Mesothelial cell of epicardium (in vitro differentiated cells): ENCODE results near the gene AK2. TPM values are rescaled to one million over a fixed set of nuclear protein-coding genes. Genes with fewer than 3 reads are reported as not detected.

Source experiments
- DNase-seq, 2 experiments: peaks; one replicate each; pipeline ENCODE4 v3.0.0; 2021; ENCODE audit warnings: low spot score in 2 of 2; ENCODE audit not compliant: unreplicated experiment in 2 of 2
- H3K27ac Mint-ChIP-seq: 2 replicates; pipeline ENCODE4 v1.8.0; 2021; ENCODE audit warnings: mixed read lengths
- H3K27me3 Mint-ChIP-seq: 2 replicates; pipeline ENCODE4 v1.8.0; 2021; ENCODE audit warnings: low read depth, mixed read lengths
- H3K36me3 Mint-ChIP-seq: 2 replicates; pipeline ENCODE4 v1.8.0; 2021; ENCODE audit warnings: mixed read lengths
- H3K4me1 Mint-ChIP-seq: 2 replicates; pipeline ENCODE4 v1.8.0; 2021; ENCODE audit warnings: mixed read lengths
- H3K4me3 Mint-ChIP-seq: 2 replicates; pipeline ENCODE4 v1.8.0; 2021; ENCODE audit warnings: mild to moderate bottlenecking, moderate library complexity, mixed read lengths
- H3K9me3 Mint-ChIP-seq: 2 replicates; pipeline ENCODE4 v1.8.0; 2021; ENCODE audit warnings: mixed read lengths
- CTCF ChIP-seq: fragments of 200-600 bp; sonication (generic); IDR thresholded peaks from one replicate; pipeline ENCODE4 v1.5.0; 2021; ENCODE audit warnings: antibody characterized with exemption; ENCODE audit not compliant: unreplicated experiment
- total RNA-seq: library from RNA; stranded (reverse); gene quantifications from 3 replicates; pipeline ENCODE4 v1.2.1, GENCODE V29; 2021

The AK2 gene
- total RNA-seq, 1 donor from 2014 or later: 139 TPM

- Mint-ChIP-seq H3K36me3 (no peaks in the 10 kb centered on the region), H3K4me3 (no peak overlapping the region), H3K9me3 (no peaks in the 10 kb centered on the region), H3K27ac (no peak overlapping the region), H3K27me3 (no peaks in the 10 kb centered on the region), H3K4me1 (peaks cover 17% of the 10 kb centered on the region)
- TF ChIP-seq CTCF: no peak
- no peak for DNase-seq
Measured at GRCh38 chr1:32985226-32985625, 51.5 kb downstream of the AK2 start.

GRCh38 chr1:32984455-32985171, 52.1 kb downstream of the AK2 start:
- peaks cover 14% of the 10 kb centered on the region for H3K4me1 Mint-ChIP-seq
- H3K36me3 Mint-ChIP-seq: no peaks in the 10 kb centered on the region
- H3K27me3 Mint-ChIP-seq: no peaks in the 10 kb centered on the region
- no peaks in the 10 kb centered on the region for H3K9me3 Mint-ChIP-seq
- TF ChIP-seq CTCF: no peak
- no peak overlapping the region for H3K4me3 Mint-ChIP-seq
- no peak overlapping the region for H3K27ac Mint-ChIP-seq
- no peak for DNase-seq

DNA sequence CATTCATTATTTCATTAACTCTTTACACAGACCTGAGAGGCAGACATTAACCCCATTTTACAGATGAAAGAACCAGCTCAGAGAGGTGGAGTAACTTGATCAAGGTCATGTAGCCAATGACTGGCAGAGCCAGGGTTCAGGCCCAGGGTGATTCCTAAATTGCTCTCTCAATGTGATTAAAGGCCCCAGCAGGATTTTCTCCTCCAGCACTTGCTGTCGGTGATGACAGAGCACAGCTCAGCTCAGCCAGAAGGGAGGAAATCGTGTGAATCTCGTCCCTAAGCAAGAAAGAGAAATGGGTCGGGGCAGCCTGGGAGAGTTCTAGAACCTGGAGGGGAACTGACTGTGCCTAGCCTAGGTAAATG, 52.6 kb downstream of the AK2 start:
- no peaks in the 10 kb centered on the region for H3K36me3 Mint-ChIP-seq
- H3K9me3 Mint-ChIP-seq: no peaks in the 10 kb centered on the region

DNA sequence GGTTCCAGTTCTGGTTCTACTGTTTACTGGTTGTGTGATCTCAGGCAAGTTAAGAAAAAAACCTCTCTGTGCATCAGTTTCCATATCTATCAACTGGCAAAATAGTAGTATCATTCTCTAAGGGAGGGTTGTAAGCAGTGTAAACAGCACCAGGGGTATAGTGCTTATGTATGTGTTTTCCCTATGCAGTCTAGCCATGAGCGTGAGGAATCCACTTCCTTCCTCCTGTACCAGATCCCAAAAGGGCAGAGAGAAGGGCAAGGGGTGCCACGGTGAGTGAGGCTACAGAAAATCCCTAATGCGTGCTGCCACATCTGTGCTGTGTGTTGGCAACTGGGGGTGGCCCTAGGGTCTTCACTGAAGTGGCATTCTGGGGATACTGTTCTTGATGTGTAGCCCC, 53.7 kb downstream of the AK2 start:
- no peak for DNase-seq
- peaks cover 3% of the 10 kb centered on the region for H3K4me1 Mint-ChIP-seq
- H3K36me3 Mint-ChIP-seq: no peaks in the 10 kb centered on the region
- H3K4me3 Mint-ChIP-seq: no peak overlapping the region
- TF ChIP-seq CTCF: no peak
- no peak overlapping the region for H3K27ac Mint-ChIP-seq
- H3K9me3 Mint-ChIP-seq: no peaks in the 10 kb centered on the region
- no peaks in the 10 kb centered on the region for H3K27me3 Mint-ChIP-seq

More for the DNA sequence above, 52.6 kb downstream of the AK2 start:
- H3K27me3 Mint-ChIP-seq: no peaks in the 10 kb centered on the region
- DNase-seq: no peak
- peaks cover 9% of the 10 kb centered on the region for H3K4me1 Mint-ChIP-seq
- no peak overlapping the region for H3K4me3 Mint-ChIP-seq
- no peak for TF ChIP-seq CTCF
- H3K27ac Mint-ChIP-seq: no peak overlapping the region

- Mint-ChIP-seq H3K27me3 (no peaks in the 10 kb centered on the region), H3K9me3 (no peaks in the 10 kb centered on the region), H3K27ac (no peak overlapping the region), H3K4me1 (peaks cover 8% of the 10 kb centered on the region), H3K36me3 (no peaks in the 10 kb centered on the region), H3K4me3 (no peak overlapping the region)
- DNase-seq: no peak
- no peak for TF ChIP-seq CTCF
Measured at GRCh38 chr1:32981003-32981901, 55.4 kb downstream of the AK2 start.
